Measurements from ENCODE around the gene TMED10.

The TMED10 gene

GRCh38 chr14:75168586-75169335, 7.7 kb downstream of the TMED10 start:
- no peak for TF ChIP-seq POLR2AphosphoS5 (IDR thresholded peaks at IDR 0.05; ENCODE audit: low read depth, low read length)
- no peak for TF ChIP-seq SIN3A (IDR thresholded peaks at IDR 0.05; ENCODE audit: borderline replicate concordance, insufficient read depth, low read length)
- TF ChIP-seq, protein P1, sequence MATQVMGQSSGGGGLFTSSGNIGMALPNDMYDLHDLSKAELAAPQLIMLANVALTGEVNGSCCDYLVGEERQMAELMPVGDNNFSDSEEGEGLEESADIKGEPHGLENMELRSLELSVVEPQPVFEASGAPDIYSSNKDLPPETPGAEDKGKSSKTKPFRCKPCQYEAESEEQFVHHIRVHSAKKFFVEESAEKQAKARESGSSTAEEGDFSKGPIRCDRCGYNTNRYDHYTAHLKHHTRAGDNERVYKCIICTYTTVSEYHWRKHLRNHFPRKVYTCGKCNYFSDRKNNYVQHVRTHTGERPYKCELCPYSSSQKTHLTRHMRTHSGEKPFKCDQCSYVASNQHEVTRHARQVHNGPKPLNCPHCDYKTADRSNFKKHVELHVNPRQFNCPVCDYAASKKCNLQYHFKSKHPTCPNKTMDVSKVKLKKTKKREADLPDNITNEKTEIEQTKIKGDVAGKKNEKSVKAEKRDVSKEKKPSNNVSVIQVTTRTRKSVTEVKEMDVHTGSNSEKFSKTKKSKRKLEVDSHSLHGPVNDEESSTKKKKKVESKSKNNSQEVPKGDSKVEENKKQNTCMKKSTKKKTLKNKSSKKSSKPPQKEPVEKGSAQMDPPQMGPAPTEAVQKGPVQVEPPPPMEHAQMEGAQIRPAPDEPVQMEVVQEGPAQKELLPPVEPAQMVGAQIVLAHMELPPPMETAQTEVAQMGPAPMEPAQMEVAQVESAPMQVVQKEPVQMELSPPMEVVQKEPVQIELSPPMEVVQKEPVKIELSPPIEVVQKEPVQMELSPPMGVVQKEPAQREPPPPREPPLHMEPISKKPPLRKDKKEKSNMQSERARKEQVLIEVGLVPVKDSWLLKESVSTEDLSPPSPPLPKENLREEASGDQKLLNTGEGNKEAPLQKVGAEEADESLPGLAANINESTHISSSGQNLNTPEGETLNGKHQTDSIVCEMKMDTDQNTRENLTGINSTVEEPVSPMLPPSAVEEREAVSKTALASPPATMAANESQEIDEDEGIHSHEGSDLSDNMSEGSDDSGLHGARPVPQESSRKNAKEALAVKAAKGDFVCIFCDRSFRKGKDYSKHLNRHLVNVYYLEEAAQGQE (IDR thresholded peaks at IDR 0.05; ENCODE audit: insufficient read depth in 1 of 2, low read depth in 2 of 2, low read length in 2 of 2) = no peak
- no peak for TF ChIP-seq TAF1 (IDR thresholded peaks at IDR 0.05; ENCODE audit: borderline replicate concordance, insufficient read depth, low read length)
- no peak for TF ChIP-seq FOXP2 (optimal IDR thresholded peaks at IDR 0.05; ENCODE audit: borderline replicate concordance, extremely low read depth, extremely low read length, insufficient read depth)

DNA sequence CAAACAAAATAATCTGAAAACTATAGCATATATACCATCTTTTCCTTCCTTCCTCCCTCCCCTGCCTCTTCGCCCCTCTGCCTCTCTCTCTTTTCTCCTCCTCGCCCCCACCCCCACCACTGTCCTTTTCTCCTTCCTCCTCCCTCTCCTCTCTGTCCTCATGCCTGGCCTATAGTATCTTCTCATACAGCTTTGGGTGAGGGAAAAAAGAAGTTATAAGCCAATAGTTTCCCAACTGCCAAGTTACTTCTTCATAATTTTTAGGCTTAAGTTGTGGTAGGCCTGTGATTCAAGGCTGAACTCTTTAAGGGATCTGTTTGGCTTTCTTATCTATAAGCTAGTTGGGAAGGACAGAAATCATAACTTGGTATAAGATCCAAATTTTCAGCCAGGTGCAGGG, 9.1 kb downstream of the TMED10 start:
- TF ChIP-seq POLR2AphosphoS5 (IDR thresholded peaks at IDR 0.05; ENCODE audit: low read depth, low read length) (no peak), TAF1 (IDR thresholded peaks at IDR 0.05; ENCODE audit: borderline replicate concordance, insufficient read depth, low read length) (no peak), SIN3A (IDR thresholded peaks at IDR 0.05; ENCODE audit: borderline replicate concordance, insufficient read depth, low read length) (no peak), FOXP2 (optimal IDR thresholded peaks at IDR 0.05; ENCODE audit: borderline replicate concordance, extremely low read depth, extremely low read length, insufficient read depth) (no peak)
- TF ChIP-seq, protein P1 (IDR thresholded peaks at IDR 0.05; ENCODE audit: insufficient read depth in 1 of 2, low read depth in 2 of 2, low read length in 2 of 2) = no peak

DNA sequence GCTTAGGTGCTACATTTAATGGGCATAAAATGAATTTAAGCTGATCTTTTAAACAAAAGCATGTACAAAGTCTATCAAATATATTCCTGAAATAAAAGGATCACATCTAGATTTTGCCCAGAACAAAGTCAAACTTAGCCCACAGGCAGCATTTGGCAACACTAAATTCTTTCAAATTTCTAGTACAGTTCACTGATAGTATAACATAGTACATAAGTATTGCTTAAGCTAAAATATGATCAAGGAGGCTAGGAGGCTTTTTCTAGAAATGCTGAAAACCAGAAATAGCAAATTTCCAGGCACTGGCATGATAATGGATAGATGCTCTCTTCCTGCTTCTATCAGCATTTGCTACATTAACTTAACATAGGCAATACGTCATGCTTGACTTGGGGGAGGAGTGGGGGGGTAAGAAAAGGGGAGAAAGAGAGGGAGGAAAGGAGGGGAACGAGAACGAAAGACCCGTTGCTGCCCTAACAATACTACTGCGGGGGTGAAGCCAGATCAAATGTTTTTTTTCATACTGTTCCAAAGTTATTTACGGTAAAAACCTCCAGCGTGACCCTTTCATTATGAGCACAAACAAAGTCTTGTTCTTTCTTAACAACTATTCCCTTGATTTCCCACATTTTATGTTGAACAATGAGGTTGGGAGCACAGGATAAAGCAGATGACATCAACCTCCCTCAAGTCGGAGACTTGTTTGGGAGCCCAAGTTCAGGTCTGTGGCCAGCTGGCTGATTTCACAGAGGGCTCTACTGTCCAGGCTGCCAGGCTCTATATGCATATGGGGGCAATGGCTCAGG, 10.6 kb downstream of the TMED10 start:
- TF ChIP-seq TAF1 (IDR thresholded peaks at IDR 0.05; ENCODE audit: borderline replicate concordance, insufficient read depth, low read length) = no peak
- TF ChIP-seq SIN3A (IDR thresholded peaks at IDR 0.05; ENCODE audit: borderline replicate concordance, insufficient read depth, low read length) = no peak
- TF ChIP-seq, protein P1 (IDR thresholded peaks at IDR 0.05; ENCODE audit: insufficient read depth in 1 of 2, low read depth in 2 of 2, low read length in 2 of 2) = no peak
- no peak for TF ChIP-seq FOXP2 (optimal IDR thresholded peaks at IDR 0.05; ENCODE audit: borderline replicate concordance, extremely low read depth, extremely low read length, insufficient read depth)
- no peak for TF ChIP-seq POLR2AphosphoS5 (IDR thresholded peaks at IDR 0.05; ENCODE audit: low read depth, low read length)

DNA sequence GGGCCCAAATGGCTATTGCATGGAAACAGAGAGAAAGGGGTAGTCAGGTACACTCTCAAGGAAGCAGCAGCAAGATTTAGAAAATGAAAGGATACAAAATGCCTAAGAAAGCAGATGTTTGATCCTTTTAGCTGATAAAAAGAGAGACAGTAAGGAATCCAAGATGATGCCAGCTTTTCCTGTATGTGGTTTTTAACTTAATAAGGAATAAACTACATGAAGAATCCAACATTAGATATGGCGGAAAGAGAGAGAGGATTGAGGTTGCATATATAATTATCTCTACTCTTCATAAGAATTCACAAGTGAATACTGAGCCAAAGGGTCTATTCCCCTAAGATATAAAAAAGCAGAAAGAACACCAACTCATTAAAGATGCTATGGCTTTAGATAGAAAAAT, 11.6 kb downstream of the TMED10 start:
- TF ChIP-seq FOXP2 (optimal IDR thresholded peaks at IDR 0.05; ENCODE audit: borderline replicate concordance, extremely low read depth, extremely low read length, insufficient read depth) (no peak), TAF1 (IDR thresholded peaks at IDR 0.05; ENCODE audit: borderline replicate concordance, insufficient read depth, low read length) (no peak), SIN3A (IDR thresholded peaks at IDR 0.05; ENCODE audit: borderline replicate concordance, insufficient read depth, low read length) (no peak), POLR2AphosphoS5 (IDR thresholded peaks at IDR 0.05; ENCODE audit: low read depth, low read length) (no peak)
- TF ChIP-seq, protein P1 (IDR thresholded peaks at IDR 0.05; ENCODE audit: insufficient read depth in 1 of 2, low read depth in 2 of 2, low read length in 2 of 2) = no peak
